Smooth muscle cell (in vitro differentiated cells): Measurements from ENCODE around the gene ABHD16B. TPM values are rescaled to one million over a fixed set of nuclear protein-coding genes. Genes with fewer than 3 reads are reported as not detected.

Experiments
- DNase-seq: peaks from one replicate; lab custom pipeline; 2025; ENCODE audit not compliant: unreplicated experiment; lab: John Stamatoyannopoulos, UW
- H2AFZ ChIP-seq: fragments of 200-600 bp; sonication (generic); 2 replicates; pipeline ENCODE4 v1.6.0; 2016; ENCODE audit warnings: antibody characterized with exemption, low read depth, mild to moderate bottlenecking
- H3F3A ChIP-seq: fragments of 200-600 bp; sonication (generic); 2 replicates; pipeline ENCODE4 v1.6.0; 2017; ENCODE audit warnings: antibody characterized with exemption, low read depth
- H3K27ac ChIP-seq: fragments of 200-600 bp; sonication (generic); 2 replicates; pipeline ENCODE4 v1.5.1; 2016; ENCODE audit warnings: low read depth, mild to moderate bottlenecking
- H3K27me3 ChIP-seq: fragments of 200-600 bp; sonication (generic); 2 replicates; pipeline ENCODE4 v1.6.1; 2016; ENCODE audit warnings: low read depth, mild to moderate bottlenecking
- H3K36me3 ChIP-seq: fragments of 200-600 bp; sonication (generic); 2 replicates; pipeline ENCODE4 v1.5.1; 2016; ENCODE audit warnings: low read depth
- H3K4me1 ChIP-seq: fragments of 200-600 bp; sonication (generic); 2 replicates; pipeline ENCODE4 v1.5.1; 2016; ENCODE audit warnings: low read depth
- H3K4me2 ChIP-seq: fragments of 200-600 bp; sonication (generic); 2 replicates; pipeline ENCODE4 v1.6.0; 2016; ENCODE audit warnings: mild to moderate bottlenecking
- H3K4me3 ChIP-seq: fragments of 200-600 bp; sonication (generic); 2 replicates; pipeline ENCODE4 v1.5.1; 2016; ENCODE audit warnings: mild to moderate bottlenecking
- H3K79me2 ChIP-seq: fragments of 200-600 bp; sonication (generic); 2 replicates; pipeline ENCODE4 v1.6.0; 2016; ENCODE audit warnings: low read depth, mild to moderate bottlenecking
- H3K9ac ChIP-seq: fragments of 200-600 bp; sonication (generic); 2 replicates; pipeline ENCODE4 v1.6.0; 2016; ENCODE audit warnings: low read depth
- H3K9me3 ChIP-seq: fragments of 200-600 bp; sonication (generic); replicated peaks from 2 replicates; pipeline ENCODE4 v1.5.1; 2016; ENCODE audit warnings: low read depth
- H4K20me1 ChIP-seq: fragments of 200-600 bp; sonication (generic); 2 replicates; pipeline ENCODE4 v1.6.0; 2016; ENCODE audit warnings: low read depth
- CTCF ChIP-seq: fragments of 200-600 bp; sonication (generic); IDR thresholded peaks from 2 replicates; pipeline ENCODE4 v1.5.1; 2017; ENCODE audit warnings: borderline replicate concordance, mild to moderate bottlenecking, antibody characterized with exemption; ENCODE audit not compliant: insufficient read depth, poor library complexity, severe bottlenecking
- WGBS: methylation state at CpG from one replicate; pipeline ENCODE4 v1.1.7; 2016; ENCODE audit warnings: low lambda C conversion rate; 5-methylcytosine and 5-hydroxymethylcytosine counted together
- polyA plus RNA-seq: library from polyadenylated mRNA; unstranded; fragments of >200 nt; fragmentation: Nextera tagmentation; extraction: Ambion mirVana; gene quantifications from 2 replicates; pipeline ENCODE4 v1.2.1, GENCODE V29; 2016
- total RNA-seq: library from RNA; depleted of rRNA; stranded (reverse); fragments of >200 nt; gene quantifications from 2 replicates; pipeline ENCODE4 v1.2.3, GENCODE V29; 2014

The ABHD16B gene
- total and polyA plus RNA-seq, 2 experiments from 2014 or later, result 0.31 TPM; not detected in 1

DNA sequence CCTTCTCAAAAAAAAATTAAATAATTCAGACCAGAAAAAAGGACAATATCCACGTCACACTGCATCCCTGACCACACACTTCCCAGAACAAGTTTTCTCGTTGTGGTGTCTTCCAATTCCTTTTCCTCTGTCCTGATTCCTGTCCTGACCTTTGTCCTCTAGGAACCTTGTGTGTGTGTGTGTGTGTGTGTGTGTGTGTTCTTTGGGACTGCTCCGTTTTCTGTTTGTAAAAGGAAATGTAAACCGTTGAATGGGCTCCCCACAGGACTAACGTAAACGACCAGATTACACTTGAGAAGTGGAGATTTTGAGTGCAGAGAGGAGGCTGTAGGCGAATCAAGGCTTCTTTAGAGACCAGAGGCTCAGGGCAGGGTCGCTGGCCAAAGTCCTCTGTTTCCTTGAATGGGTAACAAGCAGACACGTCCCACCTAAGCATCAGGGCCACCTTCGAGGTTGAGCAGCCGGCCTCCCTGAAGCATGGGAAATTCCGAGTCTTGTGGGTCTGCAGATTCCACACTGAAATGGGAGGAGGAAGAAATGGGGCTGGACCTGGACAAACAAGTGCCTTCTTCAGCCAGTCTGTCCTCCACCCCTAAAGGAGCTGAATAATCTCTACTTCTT lies 37.5 kb upstream of the ABHD16B start:
- H3K9me3 ChIP-seq, result no peaks in the 10 kb centered on the region
- H3K27ac ChIP-seq, result no peak overlapping the region
- no peaks in the 10 kb centered on the region for H3K4me1 ChIP-seq
- no peak overlapping the region for H3K9ac ChIP-seq
- DNase-seq, result no peak
- H3F3A ChIP-seq, result no peaks in the 10 kb centered on the region
- H3K79me2 ChIP-seq, result peaks cover 6% of the 10 kb centered on the region
- peaks cover 67% of the 10 kb centered on the region for H4K20me1 ChIP-seq
- no peak overlapping the region for H3K4me2 ChIP-seq
- H3K4me3 ChIP-seq, result no peak overlapping the region
- H3K36me3 ChIP-seq, result no peaks in the 10 kb centered on the region
- H2AFZ ChIP-seq, result no peak overlapping the region
- 83% methylated on average over 12 of the region's 12 CpGs for WGBS
- TF ChIP-seq CTCF, result no peak
- H3K27me3 ChIP-seq, result no peaks in the 10 kb centered on the region

- no peak for TF ChIP-seq CTCF
- Histone ChIP-seq H4K20me1 (peaks cover 66% of the 10 kb centered on the region), H3K27ac (no peak overlapping the region), H3K9ac (no peak overlapping the region), H3F3A (no peaks in the 10 kb centered on the region), H3K4me3 (no peak overlapping the region), H3K4me2 (no peak overlapping the region), H2AFZ (no peak overlapping the region), H3K4me1 (peaks cover 9% of the 10 kb centered on the region), H3K36me3 (no peaks in the 10 kb centered on the region), H3K27me3 (no peaks in the 10 kb centered on the region), H3K9me3 (no peaks in the 10 kb centered on the region), H3K79me2 (peaks cover 11% of the 10 kb centered on the region)
- no peak for DNase-seq
- 86% methylated on average over 24 of the region's 25 CpGs for WGBS
Measured at GRCh38 chr20:63825331-63826118, 35.8 kb upstream of the ABHD16B start.

DNA sequence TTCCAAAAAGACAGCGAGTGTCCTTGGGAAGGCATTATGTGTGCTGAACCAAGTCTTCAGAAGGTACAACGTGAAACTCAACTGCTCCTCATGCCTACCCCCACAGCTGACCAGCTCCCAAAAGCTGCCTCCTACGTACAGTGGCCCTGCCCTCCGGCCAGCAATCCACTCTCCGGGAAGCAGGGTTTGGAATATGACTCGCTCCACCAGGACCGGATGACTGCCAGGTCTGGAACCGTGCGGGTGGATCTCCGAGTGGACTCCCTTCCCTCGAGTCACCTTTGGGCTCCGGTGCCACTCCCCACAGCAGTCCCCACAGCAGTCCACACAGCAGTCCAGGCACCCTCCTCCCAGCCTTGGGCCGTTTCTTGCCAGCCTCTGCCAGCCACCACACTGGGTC lies 34.5 kb upstream of the ABHD16B start:
- peaks cover 58% of the 10 kb centered on the region for H4K20me1 ChIP-seq
- H3K4me3 ChIP-seq, result no peak overlapping the region
- H3K4me2 ChIP-seq, result no peak overlapping the region
- no peaks in the 10 kb centered on the region for H3K9me3 ChIP-seq
- no peak overlapping the region for H2AFZ ChIP-seq
- H3K36me3 ChIP-seq, result no peaks in the 10 kb centered on the region
- no peaks in the 10 kb centered on the region for H3K27me3 ChIP-seq
- WGBS, result 76% methylated on average over 13 of the region's 13 CpGs
- H3K4me1 ChIP-seq, result peaks cover 9% of the 10 kb centered on the region
- DNase-seq, result no peak
- no peak overlapping the region for H3K27ac ChIP-seq
- no peaks in the 10 kb centered on the region for H3F3A ChIP-seq
- no peak overlapping the region for H3K9ac ChIP-seq
- H3K79me2 ChIP-seq, result peaks cover 11% of the 10 kb centered on the region
- no peak for TF ChIP-seq CTCF
